ENCODE data around the gene FGFR3.

FGFR3 gene

GRCh38 chr4:1792832-1793495 is at the start of gene FGFR3:
Gene FGFR3 (plus strand): TSS chr4:1793293. CDS start chr4:1793935, 642 bp downstream.
- DNase-seq: peak; percentile 51

GRCh38 chr4:1743551-1743950 is 49.5 kb upstream of the FGFR3 start:
- DNase-seq: no peak

GRCh38 chr4:1743975-1744374 is 49.1 kb upstream of the FGFR3 start:
- no peak for DNase-seq

GRCh38 chr4:1744552-1744951 is 48.5 kb upstream of the FGFR3 start:
- no peak for DNase-seq

- no peak for DNase-seq
These were observed 47.9 kb upstream of the FGFR3 start for GRCh38 chr4:1745165-1745564.

- DNase-seq: no peak
These were observed 47.4 kb upstream of the FGFR3 start for GRCh38 chr4:1745697-1746096.

GRCh38 chr4:1746265-1746691 is 46.8 kb upstream of the FGFR3 start:
- DNase-seq: peak; percentile 80

GRCh38 chr4:1746919-1747602 is 46.0 kb upstream of the FGFR3 start:
- no peak for DNase-seq

- DNase-seq: no peak
These were observed 45.5 kb upstream of the FGFR3 start for GRCh38 chr4:1747603-1747967.

GRCh38 chr4:1748465-1748995 is 44.6 kb upstream of the FGFR3 start:
- DNase-seq: peak; percentile 86

GRCh38 chr4:1749370-1749769 is 43.7 kb upstream of the FGFR3 start:
- DNase-seq: no peak

- no peak for DNase-seq
These were observed 43.3 kb upstream of the FGFR3 start for GRCh38 chr4:1749826-1750225.

- DNase-seq: no peak
These were observed 42.5 kb upstream of the FGFR3 start for GRCh38 chr4:1750381-1751154.

- no peak for DNase-seq
These were observed 41.8 kb upstream of the FGFR3 start for GRCh38 chr4:1751155-1751918.

GRCh38 chr4:1751919-1752283 is 41.2 kb upstream of the FGFR3 start:
- no peak for DNase-seq

- peak; percentile 24 for DNase-seq
These were observed 40.6 kb upstream of the FGFR3 start for GRCh38 chr4:1752284-1753041.

- DNase-seq: no peak
These were observed 39.8 kb upstream of the FGFR3 start for GRCh38 chr4:1753294-1753696.

GRCh38 chr4:1753697-1754311 is 39.3 kb upstream of the FGFR3 start:
- no peak for DNase-seq

- DNase-seq: no peak
These were observed 38.8 kb upstream of the FGFR3 start for GRCh38 chr4:1754336-1754735.

GRCh38 chr4:1755297-1755696 is 37.8 kb upstream of the FGFR3 start:
- DNase-seq: no peak

GRCh38 chr4:1756079-1756478 is 37.0 kb upstream of the FGFR3 start:
- no peak for DNase-seq
